ENCODE data around the gene IL1R2. TPM values are rescaled to one million over a fixed set of nuclear protein-coding genes. Genes with fewer than 3 reads are reported as not detected.

Gene IL1R2
- total and polyA plus RNA-seq, 2 of the 13 experiments (the other 11 are each of a cell fraction or from before 2014, with no cell fraction given) = 3.6 to 7.3 TPM

- TF ChIP-seq TFDP2 (CRISPR knock-in tag; IDR thresholded peaks at IDR 0.05) (no peak), RBFOX2 (IDR thresholded peaks at IDR 0.05; ENCODE audit: low read depth, low read length) (0 out of 2 replicates have a peak, but pooled peaks have one; percentile 7)
Observed at GRCh38 chr2:102025016-102025501, 33.3 kb downstream of the IL1R2 start (continued).

GRCh38 chr2:102025583-102026267, 34.0 kb downstream of the IL1R2 start:
- Histone ChIP-seq H3K9me3 (ENCODE audit: low read length) (no peaks in the 10 kb centered on the region), H4K20me1 (ENCODE audit: insufficient read depth, low read length) (no peaks in the 10 kb centered on the region), H3K36me3 (replicated peaks in 1 of 2; ENCODE audit: control insufficient read depth in 1 of 2, insufficient read depth in 2 of 2, low read length in 2 of 2) (no peaks in the 10 kb centered on the region), H3K4me3 (replicated peaks in 1 of 3; ENCODE audit: insufficient read depth in 1 of 3, low read depth in 2 of 3, low read length in 3 of 3) (no peak overlapping the region), H2AFZ (ENCODE audit: low read length) (no peak overlapping the region), H3K9ac (ENCODE audit: insufficient read depth, low read depth, low read length) (no peak overlapping the region), H3K27me3 (ENCODE audit: control insufficient read depth in 1 of 2, insufficient read depth in 2 of 2, low read length in 2 of 2) (no peaks in the 10 kb centered on the region), H3K4me2 (ENCODE audit: low read depth, low read length) (no peak overlapping the region), H3K27ac (ENCODE audit: extremely low read length, insufficient read depth, low read length) (peak overlapping the region; percentile 51), H3K4me1 (ENCODE audit: insufficient read depth, low read length) (peaks cover 100% of the 10 kb centered on the region), H3K79me2 (ENCODE audit: insufficient read depth, low read length) (no peaks in the 10 kb centered on the region)
- CTCF ChIA-PET (ENCODE audit: low intra/inter-chr PET ratio, low total read pairs) = no interaction called here
- intact Hi-C loops (cut with micrococcal nuclease; ENCODE audit: unreplicated experiment) = loop anchor here (5.0 kb wide), 1 partner anchor 332 kb away; the partner anchor contains the start of gene IL18R1
- in situ Hi-C loops (cut with HindIII; ENCODE audit: extremely low pct_ligation_motif_present, low pct_unique_long_range_greater_than_20kb) = loop anchor here (10.0 kb wide), 1 partner anchor 79 kb away; no protein-coding TSS in a partner anchor
- FAIRE-seq (no peak), DNase-seq (ENCODE audit: low spot score) (no peak), ATAC-seq (no peak)
- POLR2A ChIA-PET = interaction anchor here (1.0 to 3.7 kb wide), 7 partner anchors 8 to 215 kb away, joined by 3 to 17 read pairs (median 4); partner anchors contain the start of gene IL1R1
- WGBS (ENCODE audit: low lambda C conversion rate) = 93% methylated on average over 6 of the region's 6 CpGs
- no TSS peak for BruUV-seq (replicated peaks)
- TF ChIP-seq SRSF9 (IDR thresholded peaks at IDR 0.05; ENCODE audit: borderline replicate concordance, insufficient read depth, low read depth, low read length, poor library complexity, severe bottlenecking) = no peak
- TF ChIP-seq HMG20A (CRISPR knock-in tag; IDR thresholded peaks at IDR 0.05; ENCODE audit: borderline replicate concordance) = no peak
- no peak for TF ChIP-seq ZUFSP (CRISPR knock-in tag; IDR thresholded peaks at IDR 0.05; ENCODE audit: borderline replicate concordance)
- no peak for TF ChIP-seq ZNF552 (CRISPR knock-in tag; IDR thresholded peaks at IDR 0.05; ENCODE audit: borderline replicate concordance)
- no peak for TF ChIP-seq YEATS4 (CRISPR knock-in tag; IDR thresholded peaks at IDR 0.05; ENCODE audit: borderline replicate concordance)
- TF ChIP-seq ZNF644 (CRISPR knock-in tag; IDR thresholded peaks at IDR 0.05; ENCODE audit: low read depth) = 0 out of 2 replicates have a peak, but pooled peaks have one; percentile 15
- TF ChIP-seq ZNF331 (CRISPR knock-in tag; IDR thresholded peaks at IDR 0.05) = no peak
- TF ChIP-seq THYN1 (CRISPR knock-in tag; IDR thresholded peaks at IDR 0.05; ENCODE audit: borderline replicate concordance, low read depth) = no peak
- TF ChIP-seq CREM (IDR thresholded peaks at IDR 0.05) = no peak
- TF ChIP-seq CREM (CRISPR knock-in tag; IDR thresholded peaks at IDR 0.05) = no peak
- TF ChIP-seq SNAI1 (CRISPR knock-in tag; IDR thresholded peaks at IDR 0.05; ENCODE audit: borderline replicate concordance) = no peak
- 0 out of 2 replicates have a peak, but pooled peaks have one; percentile 29 for TF ChIP-seq ZNF34 (CRISPR knock-in tag; IDR thresholded peaks at IDR 0.05; ENCODE audit: borderline replicate concordance)
- TF ChIP-seq POLR2G (IDR thresholded peaks at IDR 0.05; ENCODE audit: low read depth, low read length) = 0 out of 2 replicates have a peak, but pooled peaks have one; percentile 22
- TF ChIP-seq ZBTB38 (CRISPR knock-in tag; IDR thresholded peaks at IDR 0.05) = no peak
- TF ChIP-seq ELF1 (CRISPR knock-in tag; IDR thresholded peaks at IDR 0.05) = no peak
- TF ChIP-seq RAD21 (CRISPR knock-in tag; IDR thresholded peaks at IDR 0.05) = no peak
- no peak for TF ChIP-seq ZNF18 (CRISPR knock-in tag; IDR thresholded peaks at IDR 0.05; ENCODE audit: insufficient replicate concordance)
